ENCODE measurements around the gene TMEM101. TPM values are rescaled to one million over a fixed set of nuclear protein-coding genes. Genes with fewer than 3 reads are reported as not detected.
"Not testable (repeated sequence)": the region's sequence is repeated elsewhere in the genome, so short reads cannot be mapped to it uniquely, and the experiment has no call there.

TMEM101 gene
- total RNA-seq, 1 experiment from 2014 or later, result 101 TPM

- no peak for DNase-seq (ENCODE audit: low read depth)
- in situ Hi-C loops (cut with HindIII; ENCODE audit: low pct_unique_long_range_greater_than_20kb, low sequenced_read_pairs), result no loop called here
These were observed 15.7 kb upstream of the TMEM101 start for GRCh38 chr17:44030482-44030881.

GRCh38 chr17:44029736-44030135 is 15.0 kb upstream of the TMEM101 start:
- in situ Hi-C loops (cut with HindIII; ENCODE audit: low pct_unique_long_range_greater_than_20kb, low sequenced_read_pairs), result no loop called here

GRCh38 chr17:44024853-44025252 is 10.1 kb upstream of the TMEM101 start:
- in situ Hi-C loops (cut with HindIII; ENCODE audit: low pct_unique_long_range_greater_than_20kb, low sequenced_read_pairs), result no loop called here

More at GRCh38 chr17:44029736-44030135, 15.0 kb upstream of the TMEM101 start:
- no peak for DNase-seq (ENCODE audit: low read depth)

GRCh38 chr17:44024271-44024663 is 9.5 kb upstream of the TMEM101 start:
- DNase-seq (ENCODE audit: low read depth), result no peak
- in situ Hi-C loops (cut with HindIII; ENCODE audit: low pct_unique_long_range_greater_than_20kb, low sequenced_read_pairs), result no loop called here

More at GRCh38 chr17:44024853-44025252, 10.1 kb upstream of the TMEM101 start:
- DNase-seq (ENCODE audit: low read depth), result no peak

GRCh38 chr17:44023545-44024270 is 8.9 kb upstream of the TMEM101 start:
- in situ Hi-C loops (cut with HindIII; ENCODE audit: low pct_unique_long_range_greater_than_20kb, low sequenced_read_pairs), result no loop called here

GRCh38 chr17:44022246-44022645 is 7.5 kb upstream of the TMEM101 start:
- in situ Hi-C loops (cut with HindIII; ENCODE audit: low pct_unique_long_range_greater_than_20kb, low sequenced_read_pairs), result no loop called here
- DNase-seq (ENCODE audit: low read depth), result no peak

More at GRCh38 chr17:44023545-44024270, 8.9 kb upstream of the TMEM101 start:
- DNase-seq (ENCODE audit: low read depth), result no peak

- DNase-seq (ENCODE audit: low read depth); in situ Hi-C loops (cut with HindIII; ENCODE audit: low pct_unique_long_range_greater_than_20kb, low sequenced_read_pairs): not testable (repeated sequence)
These were observed 6.5 kb upstream of the TMEM101 start for GRCh38 chr17:44021227-44021626.

- DNase-seq (ENCODE audit: low read depth), result no peak
- in situ Hi-C loops (cut with HindIII; ENCODE audit: low pct_unique_long_range_greater_than_20kb, low sequenced_read_pairs), result no loop called here
These were observed 678 bp downstream of the TMEM101 start for GRCh38 chr17:44014133-44014436.

GRCh38 chr17:44012874-44013273 is 1.9 kb downstream of the TMEM101 start:
- DNase-seq (ENCODE audit: low read depth), result no peak
- in situ Hi-C loops (cut with HindIII; ENCODE audit: low pct_unique_long_range_greater_than_20kb, low sequenced_read_pairs), result no loop called here

GRCh38 chr17:44012391-44012790 is 2.4 kb downstream of the TMEM101 start:
- in situ Hi-C loops (cut with HindIII; ENCODE audit: low pct_unique_long_range_greater_than_20kb, low sequenced_read_pairs), result no loop called here
- no peak for DNase-seq (ENCODE audit: low read depth)

GRCh38 chr17:44011876-44012275 is 2.9 kb downstream of the TMEM101 start:
- no peak for DNase-seq (ENCODE audit: low read depth)
- in situ Hi-C loops (cut with HindIII; ENCODE audit: low pct_unique_long_range_greater_than_20kb, low sequenced_read_pairs), result no loop called here

- DNase-seq (ENCODE audit: low read depth), result no peak
- in situ Hi-C loops (cut with HindIII; ENCODE audit: low pct_unique_long_range_greater_than_20kb, low sequenced_read_pairs), result no loop called here
These were observed 3.7 kb downstream of the TMEM101 start for GRCh38 chr17:44010966-44011647.

- in situ Hi-C loops (cut with HindIII; ENCODE audit: low pct_unique_long_range_greater_than_20kb, low sequenced_read_pairs), result no loop called here
- DNase-seq (ENCODE audit: low read depth), result no peak
These were observed 6.4 kb downstream of the TMEM101 start for GRCh38 chr17:44008205-44008909.

- in situ Hi-C loops (cut with HindIII; ENCODE audit: low pct_unique_long_range_greater_than_20kb, low sequenced_read_pairs), result no loop called here
- peak; percentile 37 for DNase-seq (ENCODE audit: low read depth)
These were observed 7.2 kb downstream of the TMEM101 start for GRCh38 chr17:44007346-44008204.

- DNase-seq (ENCODE audit: low read depth), result peak; percentile 86
- in situ Hi-C loops (cut with HindIII; ENCODE audit: low pct_unique_long_range_greater_than_20kb, low sequenced_read_pairs), result no loop called here
These were observed 8.0 kb downstream of the TMEM101 start for GRCh38 chr17:44006598-44007345.

GRCh38 chr17:44006272-44006597 is 8.5 kb downstream of the TMEM101 start:
- no peak for DNase-seq (ENCODE audit: low read depth)
- in situ Hi-C loops (cut with HindIII; ENCODE audit: low pct_unique_long_range_greater_than_20kb, low sequenced_read_pairs), result no loop called here

GRCh38 chr17:44005527-44006271 is 9.1 kb downstream of the TMEM101 start:
- in situ Hi-C loops (cut with HindIII; ENCODE audit: low pct_unique_long_range_greater_than_20kb, low sequenced_read_pairs), result no loop called here
- no peak for DNase-seq (ENCODE audit: low read depth)
